Osteoblast (primary cell): Measurements from ENCODE around the gene COA1. TPM values are rescaled to one million over a fixed set of nuclear protein-coding genes. Genes with fewer than 3 reads are reported as not detected.
A peak's percentile ranks its signal among the peaks of the same experiment; 100 is the strongest.

Source experiments
- DNase-seq: peaks from one replicate; pipeline ENCODE4 v3.0.0; 2011; ENCODE audit warnings: low spot score, mixed read lengths; ENCODE audit not compliant: insufficient read length; ENCODE audit errors: missing footprints
- H2AFZ ChIP-seq: 2 replicates; pipeline ENCODE4 v1.6.0; 2011; ENCODE audit warnings: mild to moderate bottlenecking, low read length
- H3K27ac ChIP-seq: 2 replicates; pipeline ENCODE4 v1.5.1; 2011; ENCODE audit warnings: mild to moderate bottlenecking, low read depth, low read length, moderate library complexity
- H3K27me3 ChIP-seq: 2 replicates; pipeline ENCODE4 v1.6.0; 2012; ENCODE audit warnings: mild to moderate bottlenecking, control low read depth, inconsistent platforms, low read length, moderate library complexity; ENCODE audit not compliant: insufficient read depth
- H3K36me3 ChIP-seq: 2 replicates; pipeline ENCODE4 v1.5.1; 2011; ENCODE audit warnings: mild to moderate bottlenecking, low read length, control low read depth, moderate library complexity; ENCODE audit not compliant: insufficient read depth
- H3K4me1 ChIP-seq: 2 replicates; pipeline ENCODE4 v1.5.1; 2011; ENCODE audit warnings: mild to moderate bottlenecking, low read length, control low read depth, moderate library complexity; ENCODE audit not compliant: insufficient read depth
- H3K4me2 ChIP-seq: 2 replicates; pipeline ENCODE4 v1.6.0; 2011; ENCODE audit warnings: mild to moderate bottlenecking, low read length; ENCODE audit not compliant: insufficient read depth
- H3K4me3 ChIP-seq: fragments of 200-600 bp; sonication (generic); 3 replicates; pipeline ENCODE4 v1.5.1; 2012; ENCODE audit warnings: mild to moderate bottlenecking, low read length, inconsistent platforms; ENCODE audit not compliant: insufficient read depth
- H3K79me2 ChIP-seq: 2 replicates; pipeline ENCODE4 v1.6.0; 2012; ENCODE audit warnings: mild to moderate bottlenecking, low read length, control low read depth, inconsistent platforms; ENCODE audit not compliant: insufficient read depth
- H3K9me3 ChIP-seq: 2 replicates; pipeline ENCODE4 v1.5.1; 2011; ENCODE audit warnings: low read depth, low read length, control low read depth
- H4K20me1 ChIP-seq: 2 replicates; pipeline ENCODE4 v1.6.0; 2012; ENCODE audit warnings: mild to moderate bottlenecking, low read length, control low read depth; ENCODE audit not compliant: insufficient read depth
- total RNA-seq: library from RNA; depleted of rRNA; stranded (reverse); fragments of >200 nt; gene quantifications from 2 replicates; pipeline ENCODE4 v1.2.3, GENCODE V29; 2012
- TF ChIP-seq, protein P1 (sequence below): IDR thresholded peaks from 2 replicates; pipeline ENCODE4 v1.5.1; 2011; ENCODE audit warnings: mild to moderate bottlenecking, low read depth, low read length, moderate library complexity; ENCODE audit errors: extremely low read depth

The COA1 gene
- total RNA-seq, 1 donor: 34.0 TPM

DNA sequence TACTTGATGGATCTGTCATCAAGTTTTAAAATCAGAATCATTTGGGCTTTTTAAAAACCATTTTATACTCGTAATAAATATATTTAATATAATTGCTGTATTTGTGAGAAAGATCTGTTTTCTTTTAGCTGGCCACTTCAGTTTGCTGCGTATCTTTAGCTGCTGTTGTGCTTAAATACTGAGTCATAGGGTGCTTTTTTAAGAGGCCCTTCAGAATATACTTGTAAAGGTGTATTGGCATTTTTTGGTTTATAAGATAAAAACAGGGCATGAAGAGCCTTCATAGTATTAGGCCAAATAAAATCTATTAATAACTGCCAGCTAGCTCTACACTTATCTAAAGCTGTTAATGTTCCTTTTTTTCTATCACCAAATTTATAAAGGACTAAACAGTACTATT is 102.6 kb downstream of the COA1 start:
- Histone ChIP-seq H3K36me3 (peaks cover 87% of the 10 kb centered on the region), H3K4me2 (no peak overlapping the region), H3K27ac (no peak overlapping the region), H2AFZ (no peak overlapping the region), H3K27me3 (no peaks in the 10 kb centered on the region), H4K20me1 (peaks cover 3% of the 10 kb centered on the region), H3K79me2 (peaks cover 83% of the 10 kb centered on the region), H3K4me1 (peaks cover 14% of the 10 kb centered on the region), H3K4me3 (no peak overlapping the region), H3K9me3 (no peaks in the 10 kb centered on the region)
- TF ChIP-seq, protein P1, sequence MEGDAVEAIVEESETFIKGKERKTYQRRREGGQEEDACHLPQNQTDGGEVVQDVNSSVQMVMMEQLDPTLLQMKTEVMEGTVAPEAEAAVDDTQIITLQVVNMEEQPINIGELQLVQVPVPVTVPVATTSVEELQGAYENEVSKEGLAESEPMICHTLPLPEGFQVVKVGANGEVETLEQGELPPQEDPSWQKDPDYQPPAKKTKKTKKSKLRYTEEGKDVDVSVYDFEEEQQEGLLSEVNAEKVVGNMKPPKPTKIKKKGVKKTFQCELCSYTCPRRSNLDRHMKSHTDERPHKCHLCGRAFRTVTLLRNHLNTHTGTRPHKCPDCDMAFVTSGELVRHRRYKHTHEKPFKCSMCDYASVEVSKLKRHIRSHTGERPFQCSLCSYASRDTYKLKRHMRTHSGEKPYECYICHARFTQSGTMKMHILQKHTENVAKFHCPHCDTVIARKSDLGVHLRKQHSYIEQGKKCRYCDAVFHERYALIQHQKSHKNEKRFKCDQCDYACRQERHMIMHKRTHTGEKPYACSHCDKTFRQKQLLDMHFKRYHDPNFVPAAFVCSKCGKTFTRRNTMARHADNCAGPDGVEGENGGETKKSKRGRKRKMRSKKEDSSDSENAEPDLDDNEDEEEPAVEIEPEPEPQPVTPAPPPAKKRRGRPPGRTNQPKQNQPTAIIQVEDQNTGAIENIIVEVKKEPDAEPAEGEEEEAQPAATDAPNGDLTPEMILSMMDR: no peak
- DNase-seq: no peak

DNA sequence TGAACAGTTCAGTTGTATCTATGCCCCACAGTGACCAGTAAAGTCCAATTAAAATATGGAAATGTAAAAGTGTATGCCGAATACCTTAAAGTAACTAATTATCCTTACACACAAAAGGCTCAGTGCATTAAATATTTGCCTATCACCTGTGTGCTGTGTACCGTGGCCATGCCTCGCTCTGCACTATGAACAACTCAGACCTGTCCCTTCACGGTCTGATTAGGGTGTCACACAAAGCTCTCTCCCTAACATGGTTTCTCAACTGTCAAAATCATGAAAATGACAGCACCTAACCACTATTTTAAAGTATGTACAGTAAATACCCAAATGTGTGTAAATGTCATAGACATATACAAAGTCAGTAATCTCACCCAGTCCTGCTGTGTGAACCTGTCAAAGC is 103.3 kb downstream of the COA1 start:
- Histone ChIP-seq H3K27me3 (no peaks in the 10 kb centered on the region), H3K4me3 (no peak overlapping the region), H3K27ac (no peak overlapping the region), H3K9me3 (no peaks in the 10 kb centered on the region), H4K20me1 (peaks cover 3% of the 10 kb centered on the region), H2AFZ (no peak overlapping the region), H3K4me2 (no peak overlapping the region), H3K79me2 (peaks cover 89% of the 10 kb centered on the region), H3K36me3 (peaks cover 89% of the 10 kb centered on the region), H3K4me1 (peaks cover 21% of the 10 kb centered on the region)
- DNase-seq: no peak
- TF ChIP-seq, protein P1: no peak

DNA sequence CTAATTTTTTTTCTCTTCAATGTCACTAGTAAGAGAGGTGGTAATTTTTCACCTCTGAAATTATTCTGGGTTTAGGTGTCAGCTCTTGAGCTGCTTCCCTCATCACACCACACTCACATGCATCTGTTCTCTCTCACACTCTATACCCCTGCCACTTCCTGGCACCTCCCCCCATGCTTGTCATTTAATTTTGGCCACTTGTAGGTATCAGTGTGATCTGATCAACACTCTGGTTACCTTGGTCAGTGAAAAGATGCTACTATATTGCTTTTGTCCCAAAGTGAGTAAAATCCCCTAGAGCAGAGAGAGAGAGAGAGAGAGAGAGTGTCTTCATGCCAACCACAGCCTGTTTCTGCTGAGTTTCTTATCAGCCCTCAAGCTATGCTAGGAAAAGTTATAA is 103.9 kb downstream of the COA1 start:
- TF ChIP-seq, protein P1: no peak
- Histone ChIP-seq H3K79me2 (peaks cover 89% of the 10 kb centered on the region), H3K27ac (peak overlapping the region; percentile 15)

DNA sequence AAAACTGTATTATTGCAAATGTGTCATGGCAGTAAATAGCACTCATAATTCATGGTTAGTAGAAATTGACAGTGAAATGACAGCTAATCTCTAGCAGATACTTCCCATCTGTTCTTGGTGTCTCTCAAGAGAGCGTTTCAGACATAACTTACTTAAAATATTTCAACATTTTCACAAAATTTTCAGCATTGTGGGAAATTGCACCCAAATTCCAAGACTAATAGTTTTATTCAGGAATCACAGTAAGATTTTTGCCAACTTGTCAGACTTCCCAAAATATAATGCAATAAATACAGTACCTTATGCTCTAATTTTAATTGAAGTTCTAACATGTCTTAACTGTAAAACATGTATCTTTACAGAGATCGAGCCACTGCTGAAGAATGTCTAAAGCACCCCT is 105.2 kb downstream of the COA1 start:
- TF ChIP-seq, protein P1: no peak
- peaks cover 34% of the 10 kb centered on the region for H3K4me1 ChIP-seq
- H3K4me2 ChIP-seq: no peak overlapping the region
- no peaks in the 10 kb centered on the region for H3K27me3 ChIP-seq
- peaks cover 11% of the 10 kb centered on the region for H4K20me1 ChIP-seq
- no peak overlapping the region for H2AFZ ChIP-seq
- H3K79me2 ChIP-seq: peaks cover 93% of the 10 kb centered on the region
- H3K36me3 ChIP-seq: peaks cover 86% of the 10 kb centered on the region
- no peak overlapping the region for H3K27ac ChIP-seq
- DNase-seq: no peak
- H3K4me3 ChIP-seq: no peak overlapping the region
- no peaks in the 10 kb centered on the region for H3K9me3 ChIP-seq

More for the DNA sequence above, 103.9 kb downstream of the COA1 start:
- Histone ChIP-seq H3K27me3 (no peaks in the 10 kb centered on the region), H3K4me1 (peaks cover 25% of the 10 kb centered on the region), H3K4me2 (no peak overlapping the region), H3K4me3 (no peak overlapping the region), H4K20me1 (peaks cover 3% of the 10 kb centered on the region), H3K36me3 (peaks cover 88% of the 10 kb centered on the region), H3K9me3 (no peaks in the 10 kb centered on the region), H2AFZ (no peak overlapping the region)
- no peak for DNase-seq
